NCI-H748 (cell line): Measurements from ENCODE around the gene SIGLEC8.
"Not testable (repeated sequence)": the region's sequence is repeated elsewhere in the genome, so short reads cannot be mapped to it uniquely, and the experiment has no call there.

Experiments
- DNase-seq: peaks from one replicate; lab custom pipeline; 2025; ENCODE audit not compliant: unreplicated experiment; lab: John Stamatoyannopoulos, UW

Gene SIGLEC8

DNA sequence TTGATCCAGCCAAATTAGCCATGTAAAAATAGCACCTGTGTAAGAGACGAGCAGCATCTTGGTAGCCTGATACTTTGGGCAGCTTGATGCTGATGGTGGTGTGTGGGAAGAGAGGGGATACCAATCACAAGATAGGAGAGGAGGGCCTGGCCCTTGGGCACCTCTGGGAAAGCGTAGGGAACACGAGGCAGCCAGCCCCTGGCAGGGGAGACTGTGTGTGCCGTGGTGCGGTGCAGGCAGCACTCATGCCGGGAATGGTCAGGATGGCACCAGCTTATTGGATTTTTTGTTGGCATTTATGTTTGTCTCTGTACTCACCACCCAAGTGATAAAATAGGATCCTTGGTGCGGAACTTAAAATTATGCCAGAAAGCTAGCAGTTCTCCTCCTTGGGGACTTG, 10.2 kb downstream of the SIGLEC8 start:
- no peak for DNase-seq

DNA sequence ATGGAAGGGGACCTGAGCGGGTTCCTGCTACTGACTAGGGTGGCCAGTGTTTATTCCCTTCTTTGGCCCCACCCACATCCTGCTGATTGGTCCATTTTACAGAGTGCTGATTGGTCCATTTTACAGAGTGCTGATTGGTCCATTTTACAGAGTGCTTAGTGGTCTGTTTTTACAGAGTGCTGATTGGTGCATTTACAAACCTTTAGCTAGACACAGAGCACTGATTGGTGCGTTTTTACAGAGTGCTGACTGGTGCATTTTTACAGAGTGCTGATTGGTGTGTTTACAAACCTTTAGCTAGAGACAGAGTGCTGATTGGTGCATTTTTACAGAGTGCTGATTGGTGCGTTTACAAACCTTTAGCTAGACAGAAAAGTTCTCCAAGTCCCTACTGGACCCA, 10.7 kb downstream of the SIGLEC8 start:
- not testable (repeated sequence) for DNase-seq

DNA sequence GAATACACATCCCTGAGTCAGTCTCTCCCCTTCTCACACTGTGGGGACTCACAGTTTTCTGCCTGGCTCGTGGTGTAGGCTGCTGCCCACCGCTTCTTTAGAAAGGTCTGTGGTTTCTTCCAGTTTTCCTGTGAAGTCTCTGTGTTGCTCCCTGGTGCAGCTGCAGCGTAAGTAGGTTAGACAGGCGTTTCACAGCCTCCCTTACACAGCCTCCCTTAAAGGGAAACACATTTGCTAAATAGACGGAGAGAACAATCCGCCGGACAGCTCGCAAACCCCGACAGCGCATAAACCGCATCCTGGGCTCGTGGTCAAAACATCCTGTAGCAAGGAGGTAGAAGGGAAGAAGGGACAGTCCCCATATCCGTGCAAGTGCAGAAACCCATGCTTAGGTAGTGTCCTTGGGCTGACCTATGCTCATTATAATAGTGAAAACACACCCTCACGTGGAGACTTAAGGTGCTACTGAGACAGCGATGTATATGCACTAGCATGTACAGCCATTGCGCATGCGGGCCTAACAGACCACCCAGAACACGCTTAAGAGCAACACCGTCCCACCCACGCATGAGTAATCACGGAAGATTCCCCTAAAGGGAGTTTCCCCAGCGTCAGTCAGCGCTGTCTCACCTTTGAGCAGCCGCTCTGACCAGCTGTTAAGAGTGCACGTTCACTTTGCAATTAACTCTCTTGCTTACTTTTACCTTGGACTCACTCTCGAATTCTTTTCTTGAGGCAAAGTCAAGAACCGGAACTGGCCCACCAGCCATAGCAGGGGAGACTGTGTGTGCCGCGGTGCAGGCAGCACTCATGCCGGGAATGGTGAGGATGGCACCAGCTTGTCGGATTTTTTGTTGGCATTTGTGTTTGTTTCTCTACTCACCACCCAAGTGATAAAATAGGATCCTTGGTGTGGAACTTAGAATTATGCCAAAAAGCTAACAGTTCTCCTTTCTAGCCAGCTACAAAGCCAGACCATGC, 16.6 kb downstream of the SIGLEC8 start:
- DNase-seq = no peak

DNA sequence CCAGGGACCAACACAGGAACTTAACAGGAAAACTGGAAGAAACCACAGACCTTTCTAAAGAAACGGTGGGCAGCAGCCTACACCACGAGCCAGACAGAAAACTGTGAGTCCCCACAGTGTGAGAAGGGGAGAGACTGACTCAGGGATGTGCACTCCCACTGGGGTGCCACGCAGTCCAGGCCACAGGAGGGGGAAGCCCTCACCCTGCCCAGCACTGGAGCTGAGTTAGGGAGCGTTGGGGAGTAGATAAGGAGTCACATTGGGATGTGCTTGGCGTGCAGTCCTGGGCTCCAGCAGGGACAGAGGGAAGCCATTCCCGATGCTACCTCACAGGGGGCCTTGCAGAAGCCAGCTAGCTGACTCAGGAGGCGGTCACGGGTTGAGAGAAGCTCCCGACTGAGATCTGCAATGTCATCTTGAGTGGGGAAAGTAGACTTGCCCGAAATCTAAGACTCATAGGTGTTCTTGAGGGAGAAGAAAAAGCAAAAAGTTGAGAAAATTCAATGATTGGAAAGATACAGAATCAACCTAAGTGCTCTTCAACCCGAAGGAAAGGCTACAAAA, 17.3 kb downstream of the SIGLEC8 start:
- no peak for DNase-seq

DNA sequence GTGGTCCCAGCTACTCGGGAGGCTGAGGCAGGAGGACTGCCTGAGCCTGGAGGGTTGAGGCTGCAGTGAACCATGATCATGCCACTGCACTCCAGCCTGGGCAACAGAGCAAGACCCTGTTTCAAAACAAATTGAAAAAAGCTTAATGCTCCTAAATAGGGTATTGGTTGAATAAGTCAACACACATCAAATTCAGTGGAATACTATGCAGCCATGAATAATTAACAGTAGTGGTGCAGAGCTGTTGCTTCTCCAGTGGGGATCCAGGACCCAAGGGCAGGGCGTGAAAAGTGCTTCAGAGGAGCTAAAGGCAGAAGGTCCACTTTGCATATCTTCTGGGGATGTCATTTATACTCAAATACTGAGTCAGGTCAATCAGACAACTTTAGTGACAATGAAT, 18.2 kb downstream of the SIGLEC8 start:
- no peak for DNase-seq

DNA sequence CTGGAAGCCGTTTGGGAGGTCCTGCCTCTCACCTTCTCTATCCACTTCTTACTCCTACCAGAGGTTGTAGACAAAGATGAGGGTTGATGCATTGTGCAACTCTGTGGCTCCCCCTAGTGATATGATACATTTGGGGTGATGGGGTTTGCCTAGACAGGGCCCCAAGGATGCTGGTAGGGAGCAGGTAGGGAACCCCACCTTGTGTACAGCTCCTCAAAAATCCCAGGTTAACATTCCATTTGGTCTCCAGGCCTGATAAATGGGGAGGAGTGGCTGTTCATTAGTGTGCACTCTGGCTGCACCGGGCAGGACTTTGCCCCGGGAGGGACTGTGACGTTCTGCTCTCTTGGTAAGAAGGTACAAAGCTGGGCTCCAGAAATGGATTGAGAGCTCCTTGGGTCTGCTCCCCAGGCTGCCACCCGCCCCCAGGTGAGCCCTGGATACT, 19.2 kb downstream of the SIGLEC8 start:
- DNase-seq = no peak

DNA sequence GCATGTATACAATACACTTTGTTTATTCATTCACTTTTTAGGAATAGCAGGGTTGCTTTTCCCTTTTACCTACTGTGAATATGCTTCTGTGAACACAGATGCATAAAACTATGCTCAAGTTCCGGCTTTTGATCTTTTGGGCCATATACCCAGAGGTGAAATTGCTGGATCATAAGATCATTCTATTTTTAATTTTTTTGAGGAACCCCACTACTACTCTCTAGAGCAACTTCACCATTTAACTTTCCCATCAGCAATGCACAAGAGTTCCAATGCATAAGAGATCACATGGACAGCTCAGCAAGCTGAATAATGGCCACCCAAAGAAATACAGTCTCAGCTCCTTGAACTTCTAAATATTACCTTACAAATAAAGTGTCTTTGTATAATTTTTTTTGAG, 23.8 kb downstream of the SIGLEC8 start:
- no peak for DNase-seq

DNA sequence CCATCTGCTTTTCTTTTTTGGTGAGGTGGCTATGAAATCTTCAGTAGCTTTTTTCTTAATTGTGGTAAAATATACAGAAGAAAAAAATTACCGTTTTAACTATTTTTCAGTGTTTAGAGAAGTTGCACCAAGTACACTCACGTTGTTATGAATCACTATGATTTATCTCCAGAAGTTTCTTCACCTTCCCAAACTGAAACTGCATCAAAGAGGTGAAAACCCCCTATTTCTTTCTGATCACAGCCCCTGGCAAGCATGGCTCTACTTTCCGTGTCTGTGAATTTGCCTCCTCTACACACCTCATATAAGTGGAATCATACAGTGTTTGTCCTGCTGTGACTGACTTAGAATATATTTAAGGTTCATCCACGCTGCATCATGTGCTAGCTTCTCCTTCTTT, 25.2 kb downstream of the SIGLEC8 start:
- DNase-seq = no peak

DNA sequence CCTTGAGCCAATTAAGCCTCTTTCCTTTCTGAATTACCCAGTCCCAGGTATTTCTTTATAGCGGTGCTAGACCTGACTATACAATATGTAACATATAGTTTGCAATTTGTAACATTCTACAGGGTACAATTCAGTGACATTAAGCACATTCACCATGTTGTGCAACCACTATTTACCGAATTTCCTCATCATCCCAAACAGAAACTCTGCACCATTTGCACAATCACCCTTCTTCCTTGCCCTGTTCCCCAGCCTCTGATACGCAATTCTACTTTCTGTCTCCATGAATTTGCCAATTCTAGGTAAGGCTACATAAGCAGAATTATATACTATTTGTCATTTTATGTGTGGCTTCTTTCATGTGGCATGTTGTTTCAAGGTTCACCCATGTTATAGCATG, 27.1 kb downstream of the SIGLEC8 start:
- DNase-seq = no peak

DNA sequence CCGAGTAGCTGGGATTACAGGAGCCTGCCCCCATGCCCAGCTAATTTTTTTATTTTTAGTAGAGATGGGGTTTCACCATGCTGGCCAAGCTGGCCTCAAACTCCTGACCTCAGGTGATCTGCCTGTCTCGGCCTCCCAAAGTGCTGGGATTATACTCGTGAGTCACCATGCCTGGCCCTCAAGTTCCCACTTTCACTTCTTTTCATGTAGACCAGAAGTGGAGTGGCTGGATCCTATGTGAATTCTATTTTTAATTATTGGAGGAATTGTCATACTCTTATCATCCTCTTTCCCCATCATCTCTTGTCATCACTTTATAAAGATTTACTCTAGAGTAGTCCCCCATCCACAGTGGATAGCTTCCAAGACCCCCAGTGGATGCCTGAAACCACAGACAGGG, 28.0 kb downstream of the SIGLEC8 start:
- no peak for DNase-seq

DNA sequence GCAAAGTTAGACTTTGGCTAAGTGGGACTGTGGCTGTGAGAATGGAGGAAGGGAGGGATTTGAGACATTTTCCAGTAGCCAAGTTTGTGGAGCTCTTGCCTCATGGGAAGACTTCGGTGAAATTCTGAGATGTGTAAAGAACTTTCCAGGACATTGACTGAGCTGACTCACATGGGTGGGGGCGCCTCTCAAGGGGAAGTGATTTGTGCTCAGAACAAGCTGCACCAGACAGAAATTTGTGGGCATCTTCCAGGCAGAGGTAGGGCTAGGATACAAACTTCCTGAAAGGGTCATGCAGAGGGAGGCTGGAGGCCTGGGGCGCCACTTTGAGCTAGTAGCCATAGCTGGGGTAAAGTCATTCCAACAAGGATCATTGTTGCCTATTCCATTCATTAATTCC, 31.1 kb downstream of the SIGLEC8 start:
- no peak for DNase-seq

DNA sequence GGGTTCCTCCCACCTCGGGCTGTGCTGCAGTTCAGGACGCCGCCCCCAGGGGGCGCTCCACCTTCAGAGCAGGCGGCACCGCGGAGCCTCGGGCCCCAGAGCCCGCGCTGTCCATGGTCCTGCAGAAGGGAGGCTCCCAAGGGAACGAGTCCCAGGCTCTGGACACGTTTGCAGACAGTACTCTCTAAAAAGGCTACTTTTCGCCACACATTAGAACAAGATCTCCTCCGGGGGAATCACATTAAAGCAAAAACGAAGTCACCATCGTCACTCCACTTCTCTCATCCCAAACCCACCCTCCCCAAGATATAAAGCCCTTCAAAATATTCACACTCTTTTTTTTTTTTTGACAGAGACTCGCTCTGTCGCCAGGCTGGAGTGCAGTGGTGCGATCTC, 36.2 kb downstream of the SIGLEC8 start:
- peak; percentile 65 for DNase-seq

DNA sequence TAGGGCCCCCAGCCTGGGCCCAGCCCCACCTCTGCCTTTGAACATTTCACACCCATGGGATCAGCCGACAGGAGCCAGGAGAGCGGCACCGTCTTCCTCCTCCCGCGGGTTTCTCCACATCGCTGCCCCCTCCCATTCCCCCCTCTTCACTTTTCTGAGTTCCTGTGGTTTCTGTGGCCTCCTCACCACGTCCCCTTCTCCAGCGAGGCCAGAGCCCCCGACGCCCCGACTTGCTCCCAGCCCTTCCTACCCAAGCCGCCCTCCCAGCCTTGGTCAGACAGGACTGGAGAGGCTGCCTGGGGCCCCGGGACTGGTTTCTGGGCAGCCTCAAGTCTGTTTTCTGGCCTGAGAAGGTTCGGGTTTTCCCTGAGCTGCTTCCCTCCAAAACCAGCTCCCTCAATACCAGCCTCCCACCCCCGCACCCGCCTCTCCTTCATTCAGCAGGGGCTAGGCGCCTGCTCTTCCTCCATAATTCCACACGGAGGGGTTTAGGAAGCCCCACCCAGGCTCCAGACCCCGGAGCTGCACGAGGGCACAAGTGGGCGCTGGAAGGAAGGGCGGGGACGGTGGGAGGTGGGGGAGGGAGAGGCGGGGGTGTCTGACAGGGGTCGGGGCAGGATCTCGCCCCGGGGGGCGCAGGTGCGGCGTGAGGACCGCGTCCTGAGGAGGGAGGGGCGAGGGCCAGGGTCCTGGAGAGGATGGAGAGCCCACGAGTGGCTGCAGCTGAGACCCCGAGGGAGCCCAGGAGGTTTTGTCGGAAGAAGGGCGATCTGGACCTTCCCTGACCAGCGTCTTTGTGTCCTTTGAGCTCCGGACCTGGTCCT, 36.8 kb downstream of the SIGLEC8 start:
- no peak for DNase-seq

DNA sequence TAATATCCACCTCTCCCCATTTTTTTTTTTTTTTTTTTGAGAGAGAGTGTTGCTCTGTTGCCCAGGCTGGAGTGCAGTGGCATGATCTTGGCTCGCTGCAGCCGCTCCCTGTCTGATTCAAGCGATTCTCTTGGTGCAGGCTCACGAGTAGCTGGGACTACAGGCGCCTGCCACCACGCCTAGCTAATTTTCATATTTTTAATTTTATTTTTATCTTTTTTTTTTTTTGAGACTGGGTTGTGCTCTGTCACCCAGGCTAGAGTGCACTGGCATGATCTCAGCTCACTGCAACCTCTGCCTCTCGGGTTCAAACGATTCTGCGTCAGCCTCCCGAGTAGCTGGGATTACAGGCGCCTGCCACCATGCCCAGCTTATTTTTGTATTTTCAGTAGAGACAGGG, 37.7 kb downstream of the SIGLEC8 start:
- not testable (repeated sequence) for DNase-seq

DNA sequence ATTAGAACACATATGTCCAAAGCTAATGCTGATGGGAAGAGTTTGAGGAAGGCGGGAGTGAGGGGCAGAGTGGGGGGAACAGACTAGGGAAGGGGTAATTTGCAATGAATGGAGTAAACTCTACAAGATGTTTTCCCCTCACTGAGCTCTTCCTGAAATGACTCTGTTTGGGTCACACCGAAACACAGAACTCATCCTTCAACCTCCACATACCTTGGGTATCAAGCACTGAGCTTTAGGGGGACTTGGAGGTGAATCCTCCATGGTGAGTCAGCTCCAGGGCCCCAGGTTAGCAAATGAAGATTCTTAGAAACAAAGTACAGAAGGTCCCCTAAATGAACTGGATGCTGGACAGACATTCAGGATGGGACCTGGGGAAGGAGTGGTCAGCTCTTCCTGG, 39.5 kb downstream of the SIGLEC8 start:
- DNase-seq = no peak

DNA sequence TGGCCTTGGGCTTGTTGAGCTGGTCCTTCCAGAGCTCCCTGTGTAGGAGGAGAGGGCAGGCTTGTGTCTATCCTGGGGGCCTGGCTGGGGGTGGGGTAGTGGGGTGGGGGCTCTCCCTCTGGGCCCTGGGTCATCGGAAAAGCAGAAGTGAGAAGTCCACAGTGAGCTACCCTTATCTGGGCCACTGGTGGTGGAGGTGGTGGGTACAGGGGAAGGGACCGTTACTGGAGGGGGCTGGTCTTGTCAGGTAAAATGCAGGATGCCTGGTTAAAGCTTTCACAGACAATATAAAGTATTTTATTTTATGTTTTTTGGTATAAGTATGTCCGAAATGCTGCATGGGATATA, 40.5 kb downstream of the SIGLEC8 start:
- no peak for DNase-seq

DNA sequence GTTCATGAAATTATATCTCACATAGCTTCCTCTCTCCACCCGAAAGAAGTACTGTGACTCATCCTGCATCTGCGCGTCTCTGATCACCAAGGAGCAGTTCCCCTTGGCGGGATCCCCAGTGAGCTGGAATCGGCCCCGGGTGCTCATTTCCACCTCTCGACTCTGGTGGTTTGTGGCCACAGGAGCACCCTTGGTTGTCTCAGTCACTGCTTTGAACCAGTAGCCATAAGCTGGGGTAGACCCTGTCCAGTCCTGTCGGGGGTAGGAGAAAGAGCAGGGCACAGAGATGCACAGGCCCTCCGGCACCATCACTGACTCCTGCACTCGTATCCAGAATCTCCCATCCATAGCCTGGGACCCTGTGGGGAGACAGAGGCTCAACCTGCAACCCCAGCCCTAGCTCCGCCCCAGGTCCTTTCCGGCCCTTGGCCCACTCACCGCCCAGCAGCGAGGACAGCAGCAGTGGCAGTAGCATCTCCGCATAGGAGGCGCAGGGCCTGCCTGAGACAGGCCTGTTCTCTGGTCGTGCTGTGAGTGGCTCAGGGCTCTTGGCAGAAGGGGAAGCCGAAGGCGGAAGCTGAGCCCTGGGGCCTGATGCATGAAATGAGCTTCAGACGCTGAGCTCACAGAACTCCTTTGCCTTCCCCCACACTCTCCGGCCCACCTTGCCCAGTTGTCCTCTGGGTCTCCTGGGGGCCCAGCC, 41.0 kb downstream of the SIGLEC8 start, which contains the start of gene SIGLEC10:
Gene SIGLEC10 (minus strand): TSS at position 536 of the 703 bp plus-strand sequence. CDS start 61 bp downstream, at position 475.
- no peak for DNase-seq

DNA sequence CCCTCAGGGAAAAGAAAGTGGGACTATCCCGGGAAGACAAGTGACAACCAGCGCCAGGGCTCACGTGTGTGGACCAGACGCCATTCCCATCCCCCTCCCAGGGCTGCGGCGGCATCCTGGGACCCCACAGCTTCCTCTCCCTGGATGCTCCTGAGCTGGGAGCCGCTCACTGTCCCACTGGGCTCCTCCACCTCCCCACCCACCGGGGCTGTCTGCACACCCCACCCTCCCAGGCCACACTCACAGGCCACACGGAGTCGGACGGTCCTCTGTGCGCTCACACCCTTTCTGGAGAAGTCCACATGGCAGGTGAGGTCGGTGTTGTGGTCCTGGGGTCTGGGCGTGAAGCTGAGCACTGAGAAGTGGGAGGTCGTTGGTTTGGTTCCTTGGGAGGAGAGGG, 41.8 kb downstream of the SIGLEC8 start:
- not testable (repeated sequence) for DNase-seq

DNA sequence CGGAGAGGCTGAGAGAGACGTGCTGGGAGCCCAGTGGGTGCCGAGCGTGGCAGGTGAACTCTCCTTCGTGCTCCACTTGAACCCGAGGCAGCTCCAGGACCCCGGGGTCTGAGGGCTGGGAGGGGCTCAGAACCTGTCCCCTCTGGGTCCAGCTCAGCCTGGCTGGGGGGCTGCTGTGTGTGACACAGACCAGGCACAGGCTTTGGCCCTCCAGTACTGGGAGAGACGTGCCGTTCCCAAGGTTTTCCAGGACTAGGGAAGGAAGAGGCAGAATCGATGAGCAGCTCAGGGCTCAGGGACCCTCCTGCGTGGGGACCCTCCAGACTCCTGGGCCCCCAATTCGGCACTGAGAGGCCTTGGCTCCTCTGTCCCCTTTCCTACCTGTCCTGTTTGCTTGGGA, 43.1 kb downstream of the SIGLEC8 start:
- DNase-seq = no peak

DNA sequence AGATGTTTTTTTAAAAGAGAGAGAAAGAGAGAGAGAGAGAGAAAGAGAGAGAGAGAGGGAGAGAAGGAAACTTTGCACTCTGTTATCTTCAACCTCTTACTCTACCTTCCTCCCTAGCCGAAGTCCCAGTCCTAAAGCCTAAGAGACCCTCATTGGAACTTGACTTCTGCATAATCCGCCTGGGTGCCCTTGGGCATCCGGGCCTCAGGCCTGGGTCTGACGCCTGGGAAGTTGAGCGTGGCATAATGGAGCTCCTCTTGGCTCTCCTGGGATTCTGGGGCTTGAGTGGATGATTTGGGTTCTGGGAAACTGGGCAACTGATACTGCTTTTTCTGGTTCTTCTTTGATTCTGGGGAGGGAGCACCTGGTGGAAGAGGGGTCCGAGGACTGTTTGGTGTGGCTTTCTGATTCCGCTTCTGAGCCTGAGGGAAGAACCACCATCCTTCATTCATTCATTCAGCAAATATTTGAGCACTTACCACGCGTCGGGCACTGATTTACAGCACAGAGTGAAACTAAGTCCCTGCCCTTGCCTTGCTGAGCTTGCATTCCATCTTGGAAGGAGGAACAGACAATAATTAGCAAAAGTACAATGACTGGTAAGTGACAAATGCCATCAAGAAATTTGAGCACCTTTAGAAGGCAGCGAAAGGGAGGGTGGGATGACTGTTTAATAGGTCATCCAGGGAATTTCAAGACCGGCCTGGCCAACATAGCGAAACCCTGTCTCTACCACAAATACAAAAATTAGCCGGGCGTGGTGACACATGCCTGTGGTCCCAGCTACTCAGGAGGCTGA, 47.1 kb downstream of the SIGLEC8 start:
- DNase-seq = no peak
